ENCODE data around the gene CNP. TPM values are rescaled to one million over a fixed set of nuclear protein-coding genes. Genes with fewer than 3 reads are reported as not detected.

The CNP gene
- total RNA-seq, 4 donors from 2014 or later: 10.2 to 74.7 (median 40.2) TPM

DNA sequence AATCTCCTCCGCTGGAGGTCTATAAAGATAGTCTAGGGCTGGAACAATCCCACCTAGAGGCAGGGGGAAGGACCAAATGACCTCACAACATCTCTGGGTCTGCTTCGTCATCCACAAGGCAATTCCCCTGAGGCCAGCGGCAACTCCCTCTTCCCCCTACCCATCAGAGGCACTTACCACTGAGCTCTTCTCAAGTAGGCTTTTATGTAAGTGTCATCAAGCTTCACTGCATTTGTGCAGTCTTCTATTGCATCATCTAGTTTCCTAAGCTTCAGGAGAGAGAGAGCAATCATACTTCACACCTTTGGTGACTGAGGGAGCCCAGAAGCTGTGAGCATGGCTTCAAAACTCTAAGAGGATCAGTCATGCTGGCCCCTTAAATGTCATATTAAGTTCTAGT is 21.0 kb downstream of the CNP start:
- no peak for DNase-seq
- no peaks in the 10 kb centered on the region for H3K27me3 ChIP-seq
- no peaks in the 10 kb centered on the region for H3K9me3 ChIP-seq
- H3K4me1 ChIP-seq: no peaks in the 10 kb centered on the region
- H3K27ac ChIP-seq: no peak overlapping the region
- no peaks in the 10 kb centered on the region for H3K36me3 ChIP-seq
- H3K4me3 ChIP-seq: no peak overlapping the region
- TF ChIP-seq POLR2A (IDR thresholded peaks at IDR 0.05): no peak
- TF ChIP-seq, protein P1, sequence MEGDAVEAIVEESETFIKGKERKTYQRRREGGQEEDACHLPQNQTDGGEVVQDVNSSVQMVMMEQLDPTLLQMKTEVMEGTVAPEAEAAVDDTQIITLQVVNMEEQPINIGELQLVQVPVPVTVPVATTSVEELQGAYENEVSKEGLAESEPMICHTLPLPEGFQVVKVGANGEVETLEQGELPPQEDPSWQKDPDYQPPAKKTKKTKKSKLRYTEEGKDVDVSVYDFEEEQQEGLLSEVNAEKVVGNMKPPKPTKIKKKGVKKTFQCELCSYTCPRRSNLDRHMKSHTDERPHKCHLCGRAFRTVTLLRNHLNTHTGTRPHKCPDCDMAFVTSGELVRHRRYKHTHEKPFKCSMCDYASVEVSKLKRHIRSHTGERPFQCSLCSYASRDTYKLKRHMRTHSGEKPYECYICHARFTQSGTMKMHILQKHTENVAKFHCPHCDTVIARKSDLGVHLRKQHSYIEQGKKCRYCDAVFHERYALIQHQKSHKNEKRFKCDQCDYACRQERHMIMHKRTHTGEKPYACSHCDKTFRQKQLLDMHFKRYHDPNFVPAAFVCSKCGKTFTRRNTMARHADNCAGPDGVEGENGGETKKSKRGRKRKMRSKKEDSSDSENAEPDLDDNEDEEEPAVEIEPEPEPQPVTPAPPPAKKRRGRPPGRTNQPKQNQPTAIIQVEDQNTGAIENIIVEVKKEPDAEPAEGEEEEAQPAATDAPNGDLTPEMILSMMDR (IDR thresholded peaks at IDR 0.05): no peak
- intact Hi-C loops (cut with DNase I; ENCODE audit: low total_unique reads): no loop called here

GRCh38 chr17:41988418-41988817 is 21.8 kb downstream of the CNP start:
- H3K27ac ChIP-seq: no peak overlapping the region
- H3K27me3 ChIP-seq: no peaks in the 10 kb centered on the region
- no peak for DNase-seq
- no peak overlapping the region for H3K4me3 ChIP-seq
- intact Hi-C loops (cut with DNase I; ENCODE audit: low total_unique reads): no loop called here
- no peaks in the 10 kb centered on the region for H3K9me3 ChIP-seq
- no peaks in the 10 kb centered on the region for H3K36me3 ChIP-seq
- no peaks in the 10 kb centered on the region for H3K4me1 ChIP-seq
- no peak for TF ChIP-seq POLR2A (IDR thresholded peaks at IDR 0.05)
- TF ChIP-seq, protein P1 (IDR thresholded peaks at IDR 0.05): no peak

DNA sequence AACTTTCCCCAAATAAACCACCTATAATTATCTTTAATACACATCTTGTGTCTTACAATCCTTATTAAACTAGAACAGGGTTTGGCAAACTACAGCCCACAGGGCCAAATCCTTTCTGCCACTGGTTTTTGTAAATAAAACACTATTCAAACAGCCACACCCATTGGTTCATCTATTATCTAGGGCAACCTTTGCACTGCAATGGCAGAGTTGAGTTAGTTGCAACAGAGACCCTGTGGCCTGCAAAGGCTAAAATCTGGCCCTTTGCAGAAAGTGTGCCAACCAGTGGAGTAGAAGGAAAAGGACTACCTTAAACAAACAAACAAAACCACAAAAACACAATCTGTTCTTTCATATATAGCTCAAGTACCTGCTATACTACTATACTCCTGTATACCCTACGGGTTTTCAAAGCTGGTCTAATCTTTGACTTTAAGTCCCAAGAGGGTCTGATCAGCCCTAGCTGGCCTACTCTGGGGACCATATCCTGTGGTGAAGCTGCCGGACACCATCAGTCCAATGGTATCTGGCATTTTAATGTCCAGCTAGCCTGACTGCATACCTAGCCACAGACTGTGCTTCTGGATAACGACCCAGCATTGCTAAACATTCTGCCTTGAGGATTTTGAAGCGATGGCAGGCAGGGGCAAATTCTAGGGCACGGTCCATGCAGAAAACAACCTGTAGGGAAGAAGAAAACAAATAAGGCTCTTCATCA is 23.3 kb downstream of the CNP start:
- Histone ChIP-seq H3K4me3 (no peak overlapping the region), H3K9me3 (no peaks in the 10 kb centered on the region), H3K27ac (no peak overlapping the region), H3K36me3 (no peaks in the 10 kb centered on the region), H3K4me1 (no peaks in the 10 kb centered on the region), H3K27me3 (no peaks in the 10 kb centered on the region)
- no peak for DNase-seq
- TF ChIP-seq, protein P1 (IDR thresholded peaks at IDR 0.05): no peak
- TF ChIP-seq POLR2A (IDR thresholded peaks at IDR 0.05): no peak
- intact Hi-C loops (cut with DNase I; ENCODE audit: low total_unique reads): no loop called here

DNA sequence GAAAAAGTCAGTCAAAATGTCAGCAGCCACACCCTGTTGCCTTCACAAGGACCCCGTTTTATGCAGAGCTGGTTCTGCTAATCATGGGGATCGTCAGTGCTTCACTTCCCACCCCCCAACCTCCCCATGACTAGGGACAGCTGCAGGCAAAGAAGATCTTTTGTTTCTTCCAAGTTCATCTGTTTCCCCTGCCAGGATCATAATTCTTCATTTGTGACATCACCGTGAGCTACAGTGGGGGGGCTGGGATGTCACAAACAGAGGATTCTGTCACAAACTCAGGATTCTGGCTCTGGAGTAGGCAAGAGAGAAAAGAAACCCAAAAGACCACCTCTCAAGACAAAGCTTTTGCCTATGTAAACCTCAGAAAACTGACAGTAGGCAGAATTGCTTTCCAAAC is 26.0 kb downstream of the CNP start:
- Histone ChIP-seq H3K9me3 (no peaks in the 10 kb centered on the region), H3K36me3 (no peaks in the 10 kb centered on the region), H3K27ac (no peak overlapping the region)

GRCh38 chr17:41996855-41997164 is 30.2 kb downstream of the CNP start:
- Histone ChIP-seq H3K27ac (no peak overlapping the region), H3K27me3 (no peaks in the 10 kb centered on the region), H3K36me3 (no peaks in the 10 kb centered on the region), H3K4me3 (no peak overlapping the region), H3K4me1 (no peaks in the 10 kb centered on the region), H3K9me3 (no peaks in the 10 kb centered on the region)
- TF ChIP-seq, protein P1 (IDR thresholded peaks at IDR 0.05): no peak
- no peak for TF ChIP-seq POLR2A (IDR thresholded peaks at IDR 0.05)
- DNase-seq: no peak
- intact Hi-C loops (cut with DNase I; ENCODE audit: low total_unique reads): no loop called here

More for the DNA sequence above, 26.0 kb downstream of the CNP start:
- Histone ChIP-seq H3K4me3 (no peak overlapping the region), H3K27me3 (no peaks in the 10 kb centered on the region), H3K4me1 (no peaks in the 10 kb centered on the region)
- intact Hi-C loops (cut with DNase I; ENCODE audit: low total_unique reads): no loop called here
- DNase-seq: no peak
- no peak for TF ChIP-seq POLR2A (IDR thresholded peaks at IDR 0.05)
- TF ChIP-seq, protein P1 (IDR thresholded peaks at IDR 0.05): no peak
